ENCODE measurements around the gene IL12RB1.
"Not testable (repeated sequence)": the region's sequence is repeated elsewhere in the genome, so short reads cannot be mapped to it uniquely, and the experiment has no call there.

The IL12RB1 gene

GRCh38 chr19:18046059-18046718 is 40.5 kb downstream of the IL12RB1 start:
- no peak for DNase-seq (ENCODE audit: low spot score)

- DNase-seq (ENCODE audit: low spot score), result no peak
Measured at GRCh38 chr19:18045307-18046050, 41.3 kb downstream of the IL12RB1 start.

GRCh38 chr19:18044825-18045304 is 41.9 kb downstream of the IL12RB1 start:
- DNase-seq (ENCODE audit: low spot score), result peak; percentile 96

- no peak for DNase-seq (ENCODE audit: low spot score)
Measured at GRCh38 chr19:18043676-18044075, 43.1 kb downstream of the IL12RB1 start.

GRCh38 chr19:18041054-18041453 is 45.7 kb downstream of the IL12RB1 start:
- no peak for DNase-seq (ENCODE audit: low spot score)

GRCh38 chr19:18032102-18032501 is 54.6 kb downstream of the IL12RB1 start:
- DNase-seq (ENCODE audit: low spot score), result not testable (repeated sequence)

- not testable (repeated sequence) for DNase-seq (ENCODE audit: low spot score)
Measured at GRCh38 chr19:18031401-18031800, 55.3 kb downstream of the IL12RB1 start.

- no peak for DNase-seq (ENCODE audit: low spot score)
Measured at GRCh38 chr19:18029617-18030338, 57.0 kb downstream of the IL12RB1 start.

- no peak for DNase-seq (ENCODE audit: low spot score)
Measured at GRCh38 chr19:18027151-18027550, 59.6 kb downstream of the IL12RB1 start.

- DNase-seq (ENCODE audit: low spot score), result no peak
Measured at GRCh38 chr19:18023622-18024251, 63.0 kb downstream of the IL12RB1 start.

GRCh38 chr19:18021121-18021755 is 65.5 kb downstream of the IL12RB1 start:
- no peak for DNase-seq (ENCODE audit: low spot score)

- no peak for DNase-seq (ENCODE audit: low spot score)
Measured at GRCh38 chr19:18020212-18021085, 66.3 kb downstream of the IL12RB1 start.

GRCh38 chr19:18017275-18018083 is 69.3 kb downstream of the IL12RB1 start:
- DNase-seq (ENCODE audit: low spot score), result no peak

- DNase-seq (ENCODE audit: low spot score), result no peak
Measured at GRCh38 chr19:18016209-18016910, 70.4 kb downstream of the IL12RB1 start.

GRCh38 chr19:18014197-18014596 is 72.5 kb downstream of the IL12RB1 start:
- DNase-seq (ENCODE audit: low spot score), result no peak

GRCh38 chr19:18013210-18014111 is 73.3 kb downstream of the IL12RB1 start:
- no peak for DNase-seq (ENCODE audit: low spot score)

- no peak for DNase-seq (ENCODE audit: low spot score)
Measured at GRCh38 chr19:18010149-18010548, 76.6 kb downstream of the IL12RB1 start.

GRCh38 chr19:18009412-18010066 is 77.2 kb downstream of the IL12RB1 start:
- DNase-seq (ENCODE audit: low spot score), result no peak

All from activated CD4-positive, alpha-beta T cell treated with anti-CD3 and anti-CD28 coated beads, Interleukin-2, Interleukin-4, amounts not matched to agents 100 ng/mL and 50 ng/mL, durations not matched to agents 16 hours and 8 hours (primary cell).